Measurements from ENCODE around the gene RPP14. TPM values are rescaled to one million over a fixed set of nuclear protein-coding genes. Genes with fewer than 3 reads are reported as not detected.

The RPP14 gene
- total and polyA plus RNA-seq, 7 experiments from 2014 or later: 6.8 to 21.6 (median 14.9) TPM

DNA sequence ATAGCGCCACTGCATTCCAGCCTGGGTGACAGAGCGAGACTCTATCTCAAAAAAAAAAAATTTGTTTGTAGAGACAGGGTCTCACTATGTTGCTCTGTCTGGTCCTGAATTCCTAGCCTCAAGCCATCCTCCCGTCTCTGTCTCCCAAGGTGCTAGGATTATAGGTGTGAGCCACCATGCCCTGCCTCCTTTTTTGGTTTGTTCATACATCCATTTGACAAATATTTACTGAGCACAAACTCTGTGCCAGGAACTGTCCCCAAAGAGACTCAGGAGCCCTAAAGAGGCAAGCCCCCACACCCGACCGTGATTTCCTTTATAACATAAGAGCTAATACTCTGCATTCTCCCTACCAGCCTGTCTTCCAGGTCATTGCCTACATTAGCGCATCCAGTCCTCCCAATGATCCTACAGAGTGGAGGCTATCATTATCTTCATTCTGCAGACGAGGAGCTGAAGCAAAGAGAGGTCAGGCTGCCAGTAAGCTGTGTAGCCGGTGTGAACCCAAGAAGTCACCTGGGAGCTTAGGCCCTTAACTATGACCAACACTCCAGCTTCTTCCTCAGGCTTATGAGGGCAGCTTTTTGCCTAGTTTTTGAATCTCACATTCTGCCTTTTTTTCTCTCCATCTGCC lies 20.3 kb downstream of the RPP14 start:
- H3K27me3 Mint-ChIP-seq: no peaks in the 10 kb centered on the region
- CTCF ChIA-PET: no interaction called here
- DNase-seq: no peak
- peak overlapping the region in 1 of 10 donors; percentile 14 for H3K4me3 Mint-ChIP-seq
- no peaks in the 10 kb centered on the region for H3K36me3 Mint-ChIP-seq
- H3K27me3 ChIP-seq (ENCODE audit: control insufficient read depth in 2 of 2, insufficient read depth in 2 of 2, low read length in 2 of 2): no peaks in the 10 kb centered on the region
- no peaks in the 10 kb centered on the region for H3K4me1 ChIP-seq (ENCODE audit: control insufficient read depth in 2 of 2, insufficient read depth in 2 of 2, low read length in 2 of 2)
- no peaks in the 10 kb centered on the region for H3K9me3 ChIP-seq (ENCODE audit: control insufficient read depth in 2 of 3, low read length in 3 of 3)
- intact Hi-C loops (cut with micrococcal nuclease): no loop called here
- no peaks in the 10 kb centered on the region for H3K36me3 ChIP-seq (ENCODE audit: control insufficient read depth in 2 of 3, insufficient read depth in 3 of 3, low read length in 3 of 3)
- no peak for ATAC-seq
- peaks cover 0 to 32% (median 13%) of the 10 kb centered on the region in 7 donors for H3K4me1 Mint-ChIP-seq
- H3K4me3 ChIP-seq (ENCODE audit: low read length): no peak overlapping the region
- no peak overlapping the region for H3K27ac ChIP-seq (ENCODE audit: low read depth, low read length)
- no peaks in the 10 kb centered on the region for H3K9me3 Mint-ChIP-seq
- H3K27ac Mint-ChIP-seq: peak overlapping the region in 5 of 9 donors; percentile 56 to 84 (median 76)
- POLR2A ChIA-PET: no interaction called here

GRCh38 chr3:58329150-58329921 lies 23.3 kb downstream of the RPP14 start:
- intact Hi-C loops (cut with micrococcal nuclease): no loop called here
- Mint-ChIP-seq H3K9me3 (no peaks in the 10 kb centered on the region), H3K4me3 (no peak overlapping the region), H3K27ac (peak overlapping the region in 3 of 9 donors; percentile 17 to 49 (median 23)), H3K36me3 (peaks cover 0 to 2% (median 0%) of the 10 kb centered on the region in 5 donors), H3K4me1 (peaks cover 10 to 45% (median 21%) of the 10 kb centered on the region in 7 donors), H3K27me3 (no peaks in the 10 kb centered on the region)
- Histone ChIP-seq H3K9me3 (ENCODE audit: control insufficient read depth in 2 of 3, low read length in 3 of 3) (no peaks in the 10 kb centered on the region), H3K27me3 (ENCODE audit: control insufficient read depth in 2 of 2, insufficient read depth in 2 of 2, low read length in 2 of 2) (no peaks in the 10 kb centered on the region), H3K36me3 (ENCODE audit: control insufficient read depth in 2 of 3, insufficient read depth in 3 of 3, low read length in 3 of 3) (peaks cover 0 to 4% (median 0%) of the 10 kb centered on the region in 3 experiments), H3K27ac (ENCODE audit: low read depth, low read length) (no peak overlapping the region), H3K4me3 (ENCODE audit: low read length) (no peak overlapping the region), H3K4me1 (ENCODE audit: control insufficient read depth in 2 of 2, insufficient read depth in 2 of 2, low read length in 2 of 2) (peaks cover 12 to 13% of the 10 kb centered on the region in 2 donors)
- ChIA-PET CTCF (interaction anchor here (0.6 kb wide), 1 partner anchor 166 kb away, joined by 4 read pairs; no protein-coding TSS in a partner anchor), POLR2A (no interaction called here)
- DNase-seq: no peak
- no peak for ATAC-seq

- Mint-ChIP-seq H3K27me3 (no peaks in the 10 kb centered on the region), H3K4me1 (peaks cover 16 to 46% (median 24%) of the 10 kb centered on the region in 7 donors), H3K4me3 (no peak overlapping the region), H3K27ac (no peak overlapping the region), H3K36me3 (peaks cover 0 to 2% (median 0%) of the 10 kb centered on the region in 5 donors), H3K9me3 (no peaks in the 10 kb centered on the region)
- ChIA-PET POLR2A (interaction anchor here (0.5 to 4.2 kb wide), 2 partner anchors 22 to 103 kb away, joined by 3 to 29 read pairs; partner anchors contain the start of genes HTD2, PDHB and RPP14), CTCF (interaction anchor here (0.6 to 1.2 kb wide), 2 partner anchors 161 to 165 kb away, joined by 4 to 6 read pairs; partner anchors contain the start of gene KCTD6)
- intact Hi-C loops (cut with micrococcal nuclease): loop anchor here in 1 of 2 donors (5.0 kb wide), 1 partner anchor 142 kb away; no protein-coding TSS in a partner anchor
- no peaks in the 10 kb centered on the region for H3K27me3 ChIP-seq (ENCODE audit: control insufficient read depth in 2 of 2, insufficient read depth in 2 of 2, low read length in 2 of 2)
- ATAC-seq: no peak
- no peak overlapping the region for H3K27ac ChIP-seq (ENCODE audit: low read depth, low read length)
- DNase-seq: no peak
- peaks cover 0 to 4% (median 0%) of the 10 kb centered on the region in 3 experiments for H3K36me3 ChIP-seq (ENCODE audit: control insufficient read depth in 2 of 3, insufficient read depth in 3 of 3, low read length in 3 of 3)
- no peaks in the 10 kb centered on the region for H3K9me3 ChIP-seq (ENCODE audit: control insufficient read depth in 2 of 3, low read length in 3 of 3)
- no peak overlapping the region for H3K4me3 ChIP-seq (ENCODE audit: low read length)
- H3K4me1 ChIP-seq (ENCODE audit: control insufficient read depth in 2 of 2, insufficient read depth in 2 of 2, low read length in 2 of 2): peaks cover 17 to 18% of the 10 kb centered on the region in 2 donors
These were observed 23.9 kb downstream of the RPP14 start for GRCh38 chr3:58329922-58330413.

- DNase-seq: no peak
- Histone ChIP-seq H3K36me3 (ENCODE audit: control insufficient read depth in 2 of 3, insufficient read depth in 3 of 3, low read length in 3 of 3) (peaks cover 0 to 4% (median 0%) of the 10 kb centered on the region in 3 experiments), H3K27ac (ENCODE audit: low read depth, low read length) (no peak overlapping the region), H3K4me3 (ENCODE audit: low read length) (no peak overlapping the region), H3K27me3 (ENCODE audit: control insufficient read depth in 2 of 2, insufficient read depth in 2 of 2, low read length in 2 of 2) (no peaks in the 10 kb centered on the region), H3K9me3 (ENCODE audit: control insufficient read depth in 2 of 3, low read length in 3 of 3) (no peaks in the 10 kb centered on the region), H3K4me1 (ENCODE audit: control insufficient read depth in 2 of 2, insufficient read depth in 2 of 2, low read length in 2 of 2) (peaks cover 20 to 22% of the 10 kb centered on the region in 2 donors)
- Mint-ChIP-seq H3K27ac (peak overlapping the region in 4 of 9 donors; percentile 4 to 67 (median 54)), H3K4me3 (peak overlapping the region in 9 of 10 donors; percentile 33 to 99 (median 64)), H3K4me1 (peaks cover 30 to 45% (median 36%) of the 10 kb centered on the region in 7 donors), H3K27me3 (no peaks in the 10 kb centered on the region), H3K36me3 (peaks cover 0 to 6% (median 4%) of the 10 kb centered on the region in 5 donors), H3K9me3 (no peaks in the 10 kb centered on the region)
- ChIA-PET POLR2A (interaction anchor here (1.3 to 4.2 kb wide), 2 partner anchors 24 to 160 kb away, joined by 5 to 29 read pairs; partner anchors contain the start of genes HTD2, KCTD6 and RPP14), CTCF (interaction anchor here (0.6 to 1.2 kb wide), 2 partner anchors 25 to 41 kb away, joined by 4 read pairs; partner anchors contain the start of genes HTD2 and RPP14)
- no peak for ATAC-seq
- intact Hi-C loops (cut with micrococcal nuclease): loop anchor here (1.0 to 5.0 kb wide), 8 partner anchors 7 to 160 kb away; partner anchors contain the start of genes ABHD6 (in 1 of the 2), HTD2 (in 1 of the 2), PDHB (in 1 of the 2) and RPP14 (in 1 of the 2)
These were observed 25.6 kb downstream of the RPP14 start for GRCh38 chr3:58331593-58332152.

DNA sequence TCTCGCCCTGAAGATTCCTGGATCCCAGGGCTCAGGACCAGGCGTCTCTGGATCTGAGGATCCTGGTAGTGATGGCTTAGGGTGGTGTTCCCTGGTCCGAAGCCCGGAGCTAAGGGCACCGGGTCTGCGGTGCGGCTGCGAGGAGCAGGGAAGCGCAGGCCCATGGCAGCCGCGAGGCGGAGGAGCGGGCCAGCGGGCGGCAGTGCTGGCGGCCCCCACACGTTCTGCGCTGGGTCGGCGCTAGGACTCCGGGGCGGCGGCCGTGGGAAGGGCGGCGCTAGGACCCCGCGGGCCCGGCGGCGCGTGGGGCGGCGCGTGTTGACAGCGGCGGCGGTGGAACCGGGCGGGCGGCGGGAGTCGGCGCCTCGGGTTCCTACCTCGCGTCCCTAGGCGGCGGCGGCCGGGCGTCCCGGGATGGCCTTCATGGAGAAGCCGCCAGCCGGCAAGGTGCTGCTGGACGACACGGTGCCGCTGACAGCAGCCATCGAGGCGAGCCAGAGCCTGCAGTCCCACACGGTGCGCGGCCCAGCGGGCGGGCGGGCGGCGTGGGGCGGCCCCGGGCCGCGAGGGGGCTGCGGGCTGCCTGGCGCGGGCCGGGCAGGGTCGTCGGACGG lies 26.6 kb downstream of the RPP14 start, which contains the start of gene PXK:
TSS of gene PXK (plus strand) at position 318 of the 614 bp plus-strand sequence. CDS start at position 415, 97 bp downstream.
- peak within 1 kb of the TSS; percentile 68 for H3K4me3 ChIP-seq (ENCODE audit: low read length)
- ChIA-PET CTCF (interaction anchor here (3.2 kb wide), 1 partner anchor 26 kb away, joined by 12 read pairs; the partner anchor contains the start of genes HTD2 and RPP14), POLR2A (interaction anchor here (0.6 to 4.2 kb wide), 4 partner anchors 25 to 159 kb away, joined by 3 to 29 read pairs (median 4); partner anchors contain the start of genes HTD2, KCTD6 and RPP14)
- peak within 1 kb of the TSS; percentile 65 to 97 (median 88) for H3K27ac Mint-ChIP-seq
- peaks cover 0 to 7% (median 4%) of the 10 kb centered on the region in 5 donors for H3K36me3 Mint-ChIP-seq
- H3K4me1 Mint-ChIP-seq: peaks cover 30 to 47% (median 38%) of the 10 kb centered on the region in 7 donors
- H3K27me3 ChIP-seq (ENCODE audit: control insufficient read depth in 2 of 2, insufficient read depth in 2 of 2, low read length in 2 of 2): no peaks in the 10 kb centered on the region
- ATAC-seq (peak; percentile 94), DNase-seq (peak; percentile 63 to 89 (median 79))
- intact Hi-C loops (cut with micrococcal nuclease): loop anchor here (1.0 to 5.0 kb wide), 11 partner anchors 8 to 200 kb away; partner anchors contain the start of genes PDHB (in 2 of the 2), ABHD6 (in 1 of the 2), HTD2 (in 1 of the 2) and RPP14 (in 1 of the 2)
- no peaks in the 10 kb centered on the region for H3K9me3 Mint-ChIP-seq
- H3K36me3 ChIP-seq (ENCODE audit: control insufficient read depth in 2 of 3, insufficient read depth in 3 of 3, low read length in 3 of 3): peaks cover 0 to 4% (median 0%) of the 10 kb centered on the region in 3 experiments
- peaks cover 20 to 22% of the 10 kb centered on the region in 2 donors for H3K4me1 ChIP-seq (ENCODE audit: control insufficient read depth in 2 of 2, insufficient read depth in 2 of 2, low read length in 2 of 2)
- peak within 1 kb of the TSS; percentile 70 for H3K27ac ChIP-seq (ENCODE audit: low read depth, low read length)
- H3K9me3 ChIP-seq (ENCODE audit: control insufficient read depth in 2 of 3, low read length in 3 of 3): no peaks in the 10 kb centered on the region
- peak within 1 kb of the TSS; percentile 83 to 100 (median 99) for H3K4me3 Mint-ChIP-seq
- H3K27me3 Mint-ChIP-seq: no peaks in the 10 kb centered on the region
